PC-3 (cell line): ENCODE measurements around the gene AKAP8. TPM values are rescaled to one million over a fixed set of nuclear protein-coding genes. Genes with fewer than 3 reads are reported as not detected.
A peak's percentile ranks its signal among the peaks of the same experiment; 100 is the strongest.

Source experiments
- ATAC-seq: fragments of 200-7000 bp; cut with Tn5 transposase; 2 replicates; pipeline ENCODE4 v1.9.1; 2020; ENCODE audit warnings: mild to moderate bottlenecking, moderate library complexity
- BruUV-seq: library from RNA; stranded (reverse); fragments of 400-500 nt; replicated peaks from 2 replicates; lab custom pipeline; 2021; lab: Mats Ljungman, UMichigan
- CTCF ChIA-PET: fragments of 300-600 bp; sonication (Branson Sonifier 250); formaldehyde crosslinking; loops from one replicate; lab custom pipeline; 2022; ENCODE audit warnings: antibody characterized with exemption; lab: Charles Lee
- POLR2A ChIA-PET: fragments of 300-600 bp; sonication (Branson Sonifier 250); formaldehyde crosslinking; loops from one replicate; lab custom pipeline; 2022; ENCODE audit warnings: antibody characterized with exemption; ENCODE audit not compliant: unreplicated experiment; lab: Charles Lee
- DNase-seq: peaks from one replicate; pipeline ENCODE4 v3.0.0-alpha.2; 2015
- H2AFZ ChIP-seq: fragments of 300-600 bp; sonication (generic); 2 replicates; pipeline ENCODE4 v1.6.0; 2016; ENCODE audit warnings: antibody characterized with exemption, low read length
- H3F3A ChIP-seq: fragments of 300-600 bp; sonication (generic); one replicate; pipeline ENCODE4 v1.6.0; 2017; ENCODE audit warnings: antibody characterized with exemption, low read length, control low read depth, mild to moderate bottlenecking; ENCODE audit not compliant: unreplicated experiment
- H3K27ac ChIP-seq: fragments of 300-600 bp; sonication (generic); 2 replicates; pipeline ENCODE4 v1.5.1; 2016; ENCODE audit warnings: mild to moderate bottlenecking, low read length
- H3K27me3 ChIP-seq: fragments of 300-600 bp; sonication (generic); 2 replicates; pipeline ENCODE4 v1.6.1; 2016; ENCODE audit warnings: low read length, mixed read lengths
- H3K36me3 ChIP-seq: fragments of 300-600 bp; sonication (generic); 2 replicates; pipeline ENCODE4 v1.6.1; 2016; ENCODE audit warnings: low read depth, mixed run types, low read length, mixed read lengths
- H3K4me1 ChIP-seq: fragments of 300-600 bp; sonication (generic); 2 replicates; pipeline ENCODE4 v1.5.1; 2016; ENCODE audit warnings: low read length; ENCODE audit not compliant: insufficient read depth
- H3K4me2 ChIP-seq: fragments of 300-600 bp; sonication (generic); 2 replicates; pipeline ENCODE4 v1.6.0; 2016; ENCODE audit warnings: low read length
- H3K4me3 ChIP-seq: fragments of 300-600 bp; sonication (generic); 2 replicates; pipeline ENCODE4 v1.5.1; 2016; ENCODE audit warnings: mild to moderate bottlenecking, low read length, mixed read lengths
- H3K79me2 ChIP-seq: fragments of 300-600 bp; sonication (generic); 2 replicates; pipeline ENCODE4 v1.6.1; 2017; ENCODE audit warnings: low read length, mixed read lengths
- H3K9ac ChIP-seq: fragments of 300-600 bp; sonication (generic); 2 replicates; pipeline ENCODE4 v1.6.0; 2016; ENCODE audit warnings: mild to moderate bottlenecking, low read length
- H3K9me2 ChIP-seq: fragments of 300-600 bp; sonication (generic); replicated peaks from 2 replicates; pipeline ENCODE4 v1.6.1; 2016; ENCODE audit warnings: mixed run types, low read length, mixed read lengths
- H3K9me3 ChIP-seq: fragments of 300-600 bp; sonication (generic); 2 replicates; pipeline ENCODE4 v1.6.1; 2016; ENCODE audit warnings: low read length, mixed read lengths
- H4K20me1 ChIP-seq: fragments of 300-600 bp; sonication (generic); 2 replicates; pipeline ENCODE4 v1.6.1; 2016; ENCODE audit warnings: low read length, mixed read lengths
- EZH2 ChIP-seq: fragments of 300-600 bp; sonication (generic); IDR thresholded peaks from one replicate; pipeline ENCODE4 v1.6.1; 2017; ENCODE audit warnings: antibody characterized with exemption, mild to moderate bottlenecking, low read length; ENCODE audit not compliant: unreplicated experiment
- EZH2phosphoT487 ChIP-seq: fragments of 300-600 bp; sonication (generic); IDR thresholded peaks from 2 replicates; pipeline ENCODE4 v1.6.1; 2018; ENCODE audit warnings: mild to moderate bottlenecking, antibody characterized with exemption, low read length, borderline replicate concordance
- intact Hi-C: fragments of 100-400 bp; cut with micrococcal nuclease; formaldehyde crosslinking; loops from 2 replicates; pipeline ENCODE4 v1.9.0; 2023
- total RNA-seq: library from RNA; depleted of rRNA; stranded (reverse); fragments of >200 nt; gene quantifications from 2 replicates; pipeline ENCODE4 v1.2.3, GENCODE V29; 2014
- TF ChIP-seq, protein P1 (sequence below): fragments of 300-600 bp; sonication (generic); conservative IDR thresholded peaks from 2 replicates; pipeline ENCODE4 v1.5.1; 2017; ENCODE audit warnings: antibody characterized with exemption, low read depth, mild to moderate bottlenecking, low read length

AKAP8 gene
- total RNA-seq, 1 experiment from 2014 or later = 36.3 TPM

DNA sequence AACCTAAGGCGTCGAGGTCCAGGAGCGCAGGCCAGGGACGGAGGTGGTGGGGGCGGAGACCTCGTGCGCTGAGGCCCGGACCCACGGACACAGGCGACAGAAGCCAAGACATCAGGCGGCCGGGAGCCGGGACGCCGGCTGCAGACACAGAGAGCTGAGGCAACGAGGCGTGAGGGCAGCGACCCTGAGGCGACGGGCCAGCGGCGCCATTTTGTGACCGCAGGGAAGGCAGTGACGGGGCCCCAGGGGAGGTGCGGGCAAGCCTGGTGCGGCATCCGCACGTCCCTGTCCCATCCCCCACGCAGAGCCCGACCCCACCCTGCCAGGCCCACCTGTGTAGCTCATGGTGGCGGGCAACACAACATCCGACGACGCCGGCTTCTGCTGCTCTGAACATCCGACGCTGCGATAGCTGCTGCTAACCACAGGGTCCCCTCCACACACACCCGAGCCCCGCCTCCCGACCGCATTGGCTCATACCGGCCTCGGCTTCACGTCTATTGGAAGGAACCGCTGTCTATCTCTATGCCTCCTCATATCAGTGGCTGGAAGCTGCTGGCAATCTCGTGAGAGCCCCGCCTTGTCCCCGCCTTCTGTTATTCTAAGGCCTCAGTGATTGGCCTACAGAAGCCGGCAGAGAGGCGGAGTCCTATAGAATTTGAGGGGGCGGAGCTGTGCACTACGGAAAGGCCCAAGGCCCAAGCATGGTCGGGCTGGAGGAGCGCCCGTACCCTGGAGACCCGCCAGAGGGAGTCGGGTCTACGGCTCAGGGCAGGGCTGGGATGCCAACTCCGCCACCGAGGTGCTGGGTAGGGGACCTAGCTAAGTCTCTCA is 39.2 kb upstream of the AKAP8 start, which contains the start of gene AKAP8L:
TSS of gene AKAP8L (minus strand) at position 410 of the 834 bp plus-strand sequence. CDS start at position 345, 65 bp downstream.
- H3K4me1 ChIP-seq = peaks cover 23% of the 10 kb centered on the region
- peak within 1 kb of the TSS; percentile 92 for H3K9ac ChIP-seq
- ATAC-seq (peak; percentile 92), DNase-seq (peak; percentile 99)
- H4K20me1 ChIP-seq = peaks cover 24% of the 10 kb centered on the region
- TF ChIP-seq EZH2 = no peak
- TF ChIP-seq, protein P1, sequence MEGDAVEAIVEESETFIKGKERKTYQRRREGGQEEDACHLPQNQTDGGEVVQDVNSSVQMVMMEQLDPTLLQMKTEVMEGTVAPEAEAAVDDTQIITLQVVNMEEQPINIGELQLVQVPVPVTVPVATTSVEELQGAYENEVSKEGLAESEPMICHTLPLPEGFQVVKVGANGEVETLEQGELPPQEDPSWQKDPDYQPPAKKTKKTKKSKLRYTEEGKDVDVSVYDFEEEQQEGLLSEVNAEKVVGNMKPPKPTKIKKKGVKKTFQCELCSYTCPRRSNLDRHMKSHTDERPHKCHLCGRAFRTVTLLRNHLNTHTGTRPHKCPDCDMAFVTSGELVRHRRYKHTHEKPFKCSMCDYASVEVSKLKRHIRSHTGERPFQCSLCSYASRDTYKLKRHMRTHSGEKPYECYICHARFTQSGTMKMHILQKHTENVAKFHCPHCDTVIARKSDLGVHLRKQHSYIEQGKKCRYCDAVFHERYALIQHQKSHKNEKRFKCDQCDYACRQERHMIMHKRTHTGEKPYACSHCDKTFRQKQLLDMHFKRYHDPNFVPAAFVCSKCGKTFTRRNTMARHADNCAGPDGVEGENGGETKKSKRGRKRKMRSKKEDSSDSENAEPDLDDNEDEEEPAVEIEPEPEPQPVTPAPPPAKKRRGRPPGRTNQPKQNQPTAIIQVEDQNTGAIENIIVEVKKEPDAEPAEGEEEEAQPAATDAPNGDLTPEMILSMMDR = peak; percentile 64
- CTCF ChIA-PET = interaction anchor here (1.8 kb wide), 1 partner anchor 137 kb away, joined by 15 read pairs; no protein-coding TSS in a partner anchor
- H3K9me3 ChIP-seq = no peaks in the 10 kb centered on the region
- POLR2A ChIA-PET = interaction anchor here (0.6 to 1.5 kb wide), 5 partner anchors 9 to 147 kb away, joined by 4 to 23 read pairs (median 5); partner anchors contain the start of gene AKAP8
- H3K27ac ChIP-seq = peak within 1 kb of the TSS; percentile 45
- H3F3A ChIP-seq = no peaks in the 10 kb centered on the region
- no peaks in the 10 kb centered on the region for H3K9me2 ChIP-seq
- no peaks in the 10 kb centered on the region for H3K27me3 ChIP-seq
- intact Hi-C loops = loop anchor here (1.0 to 10.0 kb wide), 3 partner anchors 39 to 154 kb away; partner anchors contain the start of gene AKAP8
- peaks cover 26% of the 10 kb centered on the region for H3K36me3 ChIP-seq
- H3K79me2 ChIP-seq = peaks cover 49% of the 10 kb centered on the region
- H3K4me2 ChIP-seq = peak within 1 kb of the TSS; percentile 97
- H2AFZ ChIP-seq = peak within 1 kb of the TSS; percentile 54
- BruUV-seq = no TSS peak
- H3K4me3 ChIP-seq = peak within 1 kb of the TSS; percentile 97

GRCh38 chr19:15418231-15418578 is 38.6 kb upstream of the AKAP8 start:
- Histone ChIP-seq H3K4me1 (peaks cover 23% of the 10 kb centered on the region), H4K20me1 (peaks cover 30% of the 10 kb centered on the region), H3K79me2 (peaks cover 55% of the 10 kb centered on the region), H2AFZ (peak overlapping the region; percentile 54), H3K9me3 (no peaks in the 10 kb centered on the region), H3F3A (no peaks in the 10 kb centered on the region), H3K27ac (peak overlapping the region; percentile 45), H3K36me3 (peaks cover 23% of the 10 kb centered on the region), H3K4me3 (peak overlapping the region; percentile 97), H3K27me3 (no peaks in the 10 kb centered on the region), H3K9ac (peak overlapping the region; percentile 92), H3K9me2 (no peaks in the 10 kb centered on the region), H3K4me2 (peak overlapping the region; percentile 97)
- TSS peak; percentile 41 for BruUV-seq
- intact Hi-C loops = loop anchor here (10.0 kb wide), 1 partner anchor 153 kb away; no protein-coding TSS in a partner anchor
- POLR2A ChIA-PET = interaction anchor here (0.6 to 1.5 kb wide), 3 partner anchors 15 to 537 kb away, joined by 4 to 23 read pairs (median 5); partner anchors contain the start of gene AKAP8
- ATAC-seq (peak; percentile 2; the same call in 1 of the 2 replicates), DNase-seq (peak; percentile 26)
- CTCF ChIA-PET = no interaction called here
- TF ChIP-seq, protein P1 = no peak
- no peak for TF ChIP-seq EZH2phosphoT487
- TF ChIP-seq EZH2 = no peak
